HepG2 (cell line): ENCODE measurements around the gene HEY2. TPM values are rescaled to one million over a fixed set of nuclear protein-coding genes. Genes with fewer than 3 reads are reported as not detected.

Experiments used
- HCFC1 ChIP-seq: fragments of 150-350 bp; IDR thresholded peaks from 2 replicates; pipeline ENCODE4 v1.6.1; 2014; ENCODE audit warnings: low read depth, low read length
- NCOA1 ChIP-seq: sonication (generic); formaldehyde crosslinking; IDR thresholded peaks from 2 replicates; pipeline ENCODE4 v1.9.0; 2021; ENCODE audit warnings: missing genetic modification reagents
- NRL ChIP-seq: sonication (generic); formaldehyde crosslinking; IDR thresholded peaks from 2 replicates; pipeline ENCODE4 v1.5.0; 2020; ENCODE audit warnings: missing genetic modification reagents, mild to moderate bottlenecking, moderate library complexity, borderline replicate concordance
- PHF8 ChIP-seq: sonication (generic); formaldehyde crosslinking; IDR thresholded peaks from 2 replicates; pipeline ENCODE4 v1.5.0; 2020; ENCODE audit warnings: missing genetic modification reagents
- PLSCR1 ChIP-seq: sonication (generic); formaldehyde crosslinking; IDR thresholded peaks from 2 replicates; pipeline ENCODE4 v1.5.0; 2020; ENCODE audit warnings: missing genetic modification reagents, mild to moderate bottlenecking, borderline replicate concordance
- RXRB ChIP-seq: IDR thresholded peaks from 2 replicates; pipeline ENCODE4 v1.6.1; 2016; ENCODE audit warnings: borderline replicate concordance, missing genetic modification reagents, missing compliant biosample characterization
- SNAI1 ChIP-seq: sonication (generic); formaldehyde crosslinking; IDR thresholded peaks from 2 replicates; pipeline ENCODE4 v1.5.0; 2020; ENCODE audit warnings: mild to moderate bottlenecking, missing genetic modification reagents, borderline replicate concordance
- STAT6 ChIP-seq: sonication (generic); formaldehyde crosslinking; IDR thresholded peaks from 2 replicates; pipeline ENCODE4 v1.4.0; 2020; ENCODE audit warnings: missing genetic modification reagents, mild to moderate bottlenecking, borderline replicate concordance
- TFAP4 ChIP-seq: sonication (generic); IDR thresholded peaks from 2 replicates; pipeline ENCODE4 v1.6.1; 2016; ENCODE audit warnings: low read depth, borderline replicate concordance
- ZBTB37 ChIP-seq: sonication (generic); formaldehyde crosslinking; IDR thresholded peaks from 2 replicates; pipeline ENCODE4 v1.4.0; 2020; ENCODE audit warnings: mild to moderate bottlenecking, missing genetic modification reagents
- ZNF142 ChIP-seq: sonication (generic); formaldehyde crosslinking; IDR thresholded peaks from 2 replicates; pipeline ENCODE4 v1.4.0; 2020; ENCODE audit warnings: missing genetic modification reagents
- ZNF205 ChIP-seq: IDR thresholded peaks from 2 replicates; pipeline ENCODE4 v1.6.1; 2018; ENCODE audit warnings: missing biosample characterization, missing genetic modification reagents
- ZNF430 ChIP-seq: sonication (generic); formaldehyde crosslinking; IDR thresholded peaks from 2 replicates; pipeline ENCODE4 v1.9.0; 2021; ENCODE audit warnings: mild to moderate bottlenecking, missing genetic modification reagents
- ZNF546 ChIP-seq: sonication (generic); formaldehyde crosslinking; conservative IDR thresholded peaks from 2 replicates; pipeline ENCODE4 v1.8.1; 2023; ENCODE audit warnings: mild to moderate bottlenecking, missing genetic modification reagents
- ZNF709 ChIP-seq: sonication (generic); formaldehyde crosslinking; IDR thresholded peaks from 2 replicates; pipeline ENCODE4 v1.5.0; 2020; ENCODE audit warnings: mild to moderate bottlenecking, missing genetic modification reagents
- ZNF891 ChIP-seq: sonication (generic); formaldehyde crosslinking; IDR thresholded peaks from 2 replicates; pipeline ENCODE4 v1.5.0; 2020; ENCODE audit warnings: mild to moderate bottlenecking, missing genetic modification reagents
- ZSCAN12 ChIP-seq: sonication (generic); formaldehyde crosslinking; IDR thresholded peaks from 2 replicates; pipeline ENCODE4 v1.9.0; 2021; ENCODE audit warnings: mild to moderate bottlenecking, missing genetic modification reagents
- polyA plus RNA-seq, 8 experiments: library from polyadenylated mRNA; depleted of rRNA in 3 of 8; stranded (reverse) in 7 of 8; unstranded in 1 of 8; fragments of >200 nt; fragmentation: Illumina TruSeq in 4 of 8; extraction: Trizol in 4 of 8; gene quantifications; 2 replicates each; pipeline versions ENCODE4 v1.2.1 to v1.2.3, GENCODE V29; 2011 to 2016; ENCODE audit warnings: low read depth in 4 of 8, missing spikeins in 1 of 8, mixed read lengths in 1 of 8; ENCODE audit not compliant: insufficient read depth in 1 of 8
- total RNA-seq, 5 experiments: library from RNA; depleted of rRNA; stranded (reverse); fragments of >200 nt; fragmentation: Illumina TruSeq; extraction: Trizol; gene quantifications; 2 replicates each; pipeline ENCODE4 v1.2.3, GENCODE V29; 2016; ENCODE audit warnings: low read depth in 1 of 5

HEY2 gene
- total and polyA plus RNA-seq, 2 of the 13 experiments (the other 11 are each of a cell fraction or from before 2014, with no cell fraction given), result 0.04 TPM

DNA sequence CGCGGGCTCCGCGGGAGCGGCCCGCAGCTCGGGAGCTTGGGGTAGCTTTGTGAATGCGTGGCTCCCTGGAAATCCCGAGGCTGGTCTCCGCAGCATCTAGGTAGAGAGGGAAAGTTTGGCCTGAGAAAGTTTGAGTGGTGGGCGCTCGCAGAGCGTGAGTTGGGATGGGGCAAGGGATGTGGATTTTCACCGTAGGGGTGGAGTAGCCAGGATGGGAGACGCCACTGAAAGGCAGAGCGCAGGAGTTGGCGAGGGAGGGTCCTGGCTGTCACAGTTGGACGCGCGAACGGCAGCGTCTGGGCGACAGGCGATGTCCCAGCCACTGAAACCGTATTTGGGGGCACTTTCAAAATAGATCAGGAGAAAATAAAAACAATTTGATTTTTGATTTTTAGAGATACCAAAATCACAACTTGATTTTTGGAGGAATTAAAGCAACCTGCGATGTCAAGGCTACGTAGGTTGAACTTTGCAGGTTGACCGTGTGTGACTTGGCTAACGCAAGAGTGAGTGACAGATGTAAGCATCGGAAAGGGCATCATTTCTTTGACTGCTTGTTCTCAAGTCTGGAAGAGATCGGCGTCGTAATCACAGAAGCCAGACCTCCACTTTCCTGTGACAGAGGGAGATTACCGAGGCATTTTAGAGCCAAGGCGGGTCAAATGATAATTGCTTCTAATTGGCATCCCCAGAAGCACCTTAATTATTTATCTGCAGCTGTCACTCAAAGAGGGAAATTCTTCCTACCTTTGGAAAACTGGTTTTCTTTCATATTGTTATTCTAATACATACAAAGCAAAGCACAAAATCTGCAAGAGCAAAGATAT lies 646 bp downstream of the HEY2 start (continued):
- no peak for TF ChIP-seq PLSCR1 (CRISPR knock-in tag)
- no peak for TF ChIP-seq HCFC1
- TF ChIP-seq TFAP4, result no peak
- peak; percentile 60; the same call in 1 of the 2 replicates for TF ChIP-seq ZBTB37 (CRISPR knock-in tag)
- no peak for TF ChIP-seq ZNF142 (CRISPR knock-in tag)
- no peak for TF ChIP-seq NCOA1 (CRISPR knock-in tag)
- no peak for TF ChIP-seq ZNF430 (CRISPR knock-in tag)
- TF ChIP-seq ZSCAN12 (CRISPR knock-in tag), result no peak
- TF ChIP-seq ZNF205 (CRISPR knock-in tag), result no peak
- no peak for TF ChIP-seq RXRB (CRISPR knock-in tag)
- no peak for TF ChIP-seq ZNF709 (CRISPR knock-in tag)
- TF ChIP-seq PHF8 (CRISPR knock-in tag), result no peak; the same call in 1 of the 2 replicates
- no peak for TF ChIP-seq NRL (CRISPR knock-in tag)
- TF ChIP-seq STAT6, result no peak
- no peak for TF ChIP-seq ZNF546 (CRISPR knock-in tag)
- no peak; the same call in 1 of the 2 replicates for TF ChIP-seq ZNF891
- TF ChIP-seq SNAI1 (CRISPR knock-in tag), result peak; percentile 50; the same call in 1 of the 2 replicates
